HG02970 (cell line): ENCODE measurements around the gene HIBADH.
"Not testable (repeated sequence)": the region's sequence is repeated elsewhere in the genome, so short reads cannot be mapped to it uniquely, and the experiment has no call there.

ENCODE experiments used
- ATAC-seq: cut with Tn5 transposase; IDR thresholded peaks from one replicate; pipeline ENCODE4 v1.9.1; 2021; ENCODE audit warnings: mild to moderate bottlenecking, moderate library complexity, moderate number of reproducible peaks; ENCODE audit not compliant: unreplicated experiment, low FRiP score

The HIBADH gene

GRCh38 chr7:27516421-27516820 lies 146.3 kb downstream of the HIBADH start:
- ATAC-seq, result no peak

- no peak for ATAC-seq
Measured at GRCh38 chr7:27515933-27516332, 146.8 kb downstream of the HIBADH start.

DNA sequence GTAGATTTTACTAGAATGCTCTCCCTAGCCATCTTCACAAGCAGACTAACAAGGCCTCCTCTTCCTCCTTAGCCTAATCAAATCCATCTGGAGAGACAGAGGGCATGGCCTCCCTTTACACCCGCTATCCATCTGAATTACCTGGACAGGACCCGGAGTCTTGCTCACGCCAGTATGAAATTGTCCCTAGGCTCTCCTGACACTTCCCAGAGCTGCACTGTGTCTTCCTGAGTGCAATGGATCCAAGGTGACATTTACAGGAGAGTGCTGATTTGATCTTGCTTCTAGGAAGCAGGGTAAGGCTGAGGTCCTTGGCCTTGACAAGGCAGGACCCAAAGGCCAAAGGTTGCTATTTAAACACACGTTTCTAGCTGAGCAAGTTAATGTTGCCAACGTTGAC lies 147.8 kb downstream of the HIBADH start:
- no peak for ATAC-seq

DNA sequence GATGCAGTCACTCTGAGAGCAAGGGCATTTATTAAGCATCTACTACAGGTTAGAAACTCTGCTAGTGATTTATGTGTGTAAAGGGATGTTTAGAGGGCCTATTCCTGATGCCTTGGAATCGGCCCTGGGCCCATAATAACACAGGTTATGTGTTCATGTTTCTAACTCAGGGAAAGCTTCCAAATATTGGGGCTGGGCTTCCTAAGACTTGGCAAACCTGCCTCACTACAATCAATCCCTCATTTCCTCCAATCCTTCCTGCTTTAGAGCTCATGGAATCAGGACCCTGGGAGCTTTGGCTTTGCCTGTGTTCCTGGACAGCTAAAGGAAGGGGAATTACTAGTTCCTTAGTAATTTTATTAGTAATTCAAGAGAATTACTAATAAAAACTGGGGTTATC lies 148.8 kb downstream of the HIBADH start:
- ATAC-seq, result no peak

DNA sequence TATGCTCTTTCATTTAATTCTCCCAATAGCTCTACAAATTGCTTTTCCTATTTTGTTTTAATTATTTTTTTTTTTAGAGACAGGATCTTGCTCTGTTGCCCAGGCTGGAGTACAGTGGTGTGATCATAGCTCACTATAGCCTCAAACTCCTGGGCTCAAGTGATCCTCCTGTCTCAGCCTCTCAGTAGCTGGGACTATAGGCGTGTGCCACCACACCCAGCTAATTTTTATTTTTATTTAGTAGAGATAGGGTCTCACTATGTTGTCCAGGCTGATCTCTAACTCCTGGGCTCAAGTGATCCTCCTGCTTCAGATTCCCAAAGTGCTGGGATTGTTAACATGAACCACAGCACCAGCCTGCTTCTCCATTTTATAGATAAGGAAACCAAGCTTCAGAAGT lies 151.3 kb downstream of the HIBADH start:
- not testable (repeated sequence) for ATAC-seq

DNA sequence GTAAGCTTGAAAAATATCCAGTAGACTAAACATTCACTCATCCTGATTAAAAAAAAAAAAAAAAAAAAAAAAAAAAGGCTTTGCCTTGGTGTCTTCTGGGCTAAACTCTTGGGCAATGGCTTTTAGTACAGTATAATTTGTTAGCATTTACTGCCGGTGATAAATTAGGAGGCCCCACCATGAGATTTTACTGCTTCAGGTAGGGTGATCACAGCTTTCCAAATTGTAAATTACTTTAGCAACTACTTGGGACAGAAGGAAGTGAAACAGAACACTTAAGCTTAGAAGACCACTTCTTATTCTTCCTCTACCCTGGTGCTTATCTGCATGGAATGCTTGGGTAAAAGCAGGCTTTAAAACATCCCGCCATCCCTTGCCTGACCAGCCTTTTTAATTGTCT lies 152.1 kb downstream of the HIBADH start:
- no peak for ATAC-seq

- ATAC-seq, result not testable (repeated sequence)
Measured at GRCh38 chr7:27501879-27502278, 160.8 kb downstream of the HIBADH start.

DNA sequence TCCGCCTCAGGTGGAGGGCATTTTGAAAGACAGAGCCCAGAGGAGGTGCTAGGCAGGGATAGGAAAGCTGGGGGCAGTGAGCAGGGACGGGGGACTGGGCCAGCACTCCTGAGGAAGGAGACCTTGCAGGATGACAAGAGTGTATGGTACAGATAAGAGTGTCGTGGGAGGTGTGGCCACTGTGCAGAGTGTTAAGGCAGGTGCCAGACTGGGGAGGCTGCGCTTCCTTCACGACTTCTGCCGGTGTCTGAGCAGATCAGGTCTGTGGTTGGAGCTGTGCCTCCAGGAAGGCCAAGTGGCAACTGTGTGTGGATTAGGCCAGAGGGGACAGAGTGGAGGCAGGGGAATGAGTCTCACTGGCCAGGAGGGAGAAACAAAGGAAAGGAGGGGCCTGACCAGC lies 161.7 kb downstream of the HIBADH start:
- ATAC-seq, result no peak

DNA sequence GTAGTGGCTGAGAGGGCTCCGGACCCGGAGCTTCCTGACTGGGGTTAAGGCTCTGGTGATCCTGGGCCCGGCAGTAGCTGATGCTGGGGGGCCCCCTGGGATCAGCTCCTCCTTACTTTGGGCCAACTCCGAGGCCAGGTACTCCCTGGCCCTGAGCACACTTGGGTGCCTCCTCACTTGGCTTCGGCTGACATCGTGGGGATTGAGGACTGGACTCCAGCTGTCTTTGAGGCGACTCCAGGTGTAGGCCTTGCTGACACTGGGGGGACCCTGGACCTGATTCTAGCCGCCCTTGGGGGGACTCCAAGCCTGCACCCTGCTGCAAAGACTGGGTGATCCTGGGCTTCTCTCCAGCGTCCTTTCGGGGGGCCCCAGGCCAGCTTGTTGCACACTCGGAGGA lies 170.5 kb downstream of the HIBADH start:
- no peak for ATAC-seq

GRCh38 chr7:27491534-27491933 lies 171.1 kb downstream of the HIBADH start:
- ATAC-seq, result no peak

- ATAC-seq, result no peak
Measured at GRCh38 chr7:27487509-27487908, 175.2 kb downstream of the HIBADH start.

GRCh38 chr7:27484451-27484850 lies 178.2 kb downstream of the HIBADH start:
- ATAC-seq, result no peak

- ATAC-seq, result no peak
Measured at GRCh38 chr7:27482219-27482618, 180.5 kb downstream of the HIBADH start.

DNA sequence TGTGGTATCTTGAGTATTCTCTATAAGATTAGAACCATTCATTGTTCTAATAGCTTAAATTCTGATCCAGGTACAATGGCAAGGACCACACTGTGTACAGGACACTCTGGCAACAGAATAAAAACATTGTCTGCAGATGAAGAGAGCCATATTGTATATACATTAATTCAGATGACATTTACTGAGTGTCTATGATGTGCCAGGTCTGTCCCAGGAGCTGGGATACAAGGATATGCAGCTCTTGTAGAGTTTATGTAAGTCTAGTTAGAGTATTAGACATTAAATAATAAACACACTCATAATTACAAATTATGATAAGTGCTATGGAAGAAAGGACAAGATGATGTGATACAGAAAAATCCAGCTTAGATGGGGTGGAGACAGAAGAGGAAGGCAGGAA lies 184.1 kb downstream of the HIBADH start:
- ATAC-seq, result no peak

- ATAC-seq, result no peak
Measured at GRCh38 chr7:27478084-27478483, 184.6 kb downstream of the HIBADH start.

DNA sequence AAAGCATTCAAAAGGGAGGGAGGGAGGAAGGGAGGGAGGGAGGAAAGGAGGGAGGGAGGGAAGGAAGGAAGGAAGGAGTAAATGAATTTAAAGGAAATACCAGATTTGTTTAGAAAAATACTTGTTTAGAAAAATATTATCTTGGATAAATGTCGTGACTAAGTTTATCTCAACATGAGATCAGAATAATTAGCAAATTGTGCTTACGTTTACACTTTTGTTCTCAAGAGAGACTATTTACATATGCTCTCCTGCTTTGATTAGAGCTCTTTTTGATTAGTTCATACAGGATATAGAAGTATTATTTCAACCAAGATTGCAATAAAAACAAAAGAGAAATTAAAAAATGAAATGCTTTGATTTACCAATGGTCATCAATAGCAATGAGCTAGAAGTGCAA lies 186.2 kb downstream of the HIBADH start:
- ATAC-seq, result no peak
